HG03196 (cell line): ENCODE results near the gene RAC3.

Experiments used
- ATAC-seq: cut with Tn5 transposase; IDR thresholded peaks from one replicate; pipeline ENCODE4 v1.9.1; 2021; ENCODE audit not compliant: unreplicated experiment

The RAC3 gene

DNA sequence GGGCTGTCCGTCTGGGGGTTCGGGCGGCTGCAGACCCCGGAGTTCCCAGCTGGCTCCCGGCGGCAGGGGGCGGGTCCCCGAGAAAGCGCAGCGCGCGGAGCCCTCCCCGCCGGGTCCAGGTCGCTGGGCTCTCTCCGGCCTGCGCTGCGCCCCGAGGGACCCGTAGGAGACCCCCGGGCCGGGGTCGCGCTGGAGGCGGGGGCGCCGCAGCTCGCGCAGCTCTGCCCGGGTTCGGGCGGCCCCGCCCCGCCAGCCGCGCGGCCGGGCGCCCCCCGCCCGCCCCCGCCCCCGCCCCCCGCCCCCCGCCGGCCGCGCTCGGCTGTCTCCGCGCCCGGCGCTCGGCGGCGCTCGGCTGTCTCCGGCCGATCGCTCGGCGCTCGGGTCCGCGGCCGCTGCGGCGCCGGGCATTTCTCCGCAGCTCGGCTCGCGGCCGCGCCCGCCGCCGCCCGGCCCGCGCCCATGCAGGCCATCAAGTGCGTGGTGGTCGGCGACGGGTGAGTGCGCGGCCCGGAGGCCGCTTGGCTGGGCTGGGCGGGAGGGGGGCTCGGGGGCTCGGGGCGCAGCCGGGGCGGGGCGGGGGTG, at the start of gene RAC3:
Gene RAC3, plus strand, starts transcription at position 376 of the 582 bp plus-strand sequence. Its CDS starts 84 bp downstream, at position 460.
- ATAC-seq = no peak

DNA sequence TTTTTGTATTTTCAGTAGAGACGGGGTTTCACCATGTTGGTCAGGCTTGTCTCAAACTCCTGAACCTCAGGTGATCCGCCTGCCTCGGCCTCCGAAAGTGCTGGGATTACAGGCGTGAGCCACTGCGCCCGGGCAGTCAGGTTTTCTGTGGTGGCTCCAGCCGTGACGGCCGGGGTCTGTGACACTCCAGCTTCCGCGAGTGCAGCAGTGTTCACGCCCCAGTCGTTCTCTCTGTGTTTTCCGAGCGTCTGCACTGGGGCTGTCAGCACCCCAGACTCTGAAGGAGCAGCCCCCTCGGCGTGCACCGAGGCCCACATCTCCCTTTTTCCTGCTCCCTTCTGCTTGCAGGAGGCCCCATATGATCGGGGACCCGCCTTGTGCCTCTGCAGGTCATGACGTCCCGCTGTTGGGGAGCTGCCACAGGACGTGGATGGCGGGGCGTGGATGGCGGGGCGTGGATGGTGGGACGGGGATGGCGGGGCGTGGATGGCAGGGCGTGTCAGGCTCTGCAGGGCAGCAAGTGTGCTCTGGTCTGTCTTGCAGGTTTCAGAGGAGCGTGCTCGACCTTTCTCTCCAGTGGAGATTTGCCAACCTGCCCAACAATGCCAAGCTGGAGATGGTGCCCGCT, 48.4 kb upstream of the RAC3 start:
- no peak for ATAC-seq

- ATAC-seq = no peak
These were observed 47.7 kb upstream of the RAC3 start for GRCh38 chr17:81983639-81984373.

- ATAC-seq = no peak
These were observed 46.6 kb upstream of the RAC3 start for GRCh38 chr17:81984773-81985410.

DNA sequence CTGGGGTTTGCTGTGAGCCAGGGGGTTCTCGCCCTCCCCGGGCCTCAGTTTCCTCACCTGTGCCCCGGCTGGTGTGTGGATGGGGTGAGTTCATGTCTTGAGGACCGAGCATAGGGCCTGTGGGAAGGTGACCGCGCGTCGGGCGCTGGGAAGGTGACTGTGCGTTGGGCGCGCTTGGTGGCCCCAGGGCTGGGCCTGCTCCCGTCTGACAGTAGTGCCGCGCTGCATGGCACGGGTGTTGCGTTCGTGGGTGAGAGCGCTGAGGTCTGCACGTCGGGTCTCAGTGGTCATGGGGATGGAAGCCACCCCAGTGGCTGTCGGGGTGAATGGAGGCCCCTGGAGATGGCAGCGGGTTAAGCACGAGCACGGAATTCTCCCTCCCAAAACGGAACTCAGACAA, 44.9 kb upstream of the RAC3 start:
- ATAC-seq = no peak

GRCh38 chr17:81987161-81987770, 44.2 kb upstream of the RAC3 start:
- ATAC-seq = no peak

DNA sequence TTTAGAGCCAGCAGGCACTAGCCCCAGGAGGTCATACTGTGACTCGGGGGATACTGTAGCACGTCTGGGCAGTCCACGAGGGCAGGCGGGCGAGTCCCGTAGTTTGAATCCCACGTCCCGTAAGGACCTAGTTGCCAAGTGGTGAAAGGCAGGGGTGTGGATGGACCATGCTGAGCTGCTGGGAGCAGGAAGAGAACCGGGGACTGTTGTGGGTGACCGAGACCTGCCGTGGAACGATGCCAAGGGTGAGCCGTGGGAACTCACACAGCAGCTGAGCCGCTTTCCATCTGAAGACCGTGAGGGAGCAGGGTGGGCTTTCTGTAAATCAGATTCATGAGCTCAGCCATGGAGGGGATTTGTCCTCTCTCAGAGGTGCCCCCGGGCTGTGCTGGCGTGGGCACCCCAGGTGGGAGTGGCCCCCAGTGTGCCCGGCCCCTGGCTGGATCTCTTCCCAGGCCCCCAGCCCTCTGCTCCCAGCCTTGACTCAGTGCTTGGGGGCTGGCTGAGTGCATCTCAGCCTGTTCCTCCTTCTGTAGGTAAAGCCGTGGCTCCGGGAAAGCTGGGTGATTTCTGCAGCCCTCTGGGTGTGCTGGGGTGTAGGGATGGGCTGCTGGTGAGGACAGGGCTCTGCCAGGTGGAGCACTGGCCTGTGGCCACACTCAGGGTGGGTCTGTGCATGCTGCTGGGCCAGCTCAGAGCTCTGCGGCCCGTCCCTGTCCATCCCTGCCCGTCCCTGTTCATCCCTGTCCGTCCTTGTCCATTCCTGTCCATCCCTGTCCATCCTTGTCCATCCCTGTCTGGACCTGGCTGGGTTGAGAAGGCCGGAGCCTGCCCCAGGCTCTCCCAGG, 40.4 kb upstream of the RAC3 start:
- ATAC-seq = no peak

- ATAC-seq = no peak
These were observed 39.7 kb upstream of the RAC3 start for GRCh38 chr17:81991684-81992305.

DNA sequence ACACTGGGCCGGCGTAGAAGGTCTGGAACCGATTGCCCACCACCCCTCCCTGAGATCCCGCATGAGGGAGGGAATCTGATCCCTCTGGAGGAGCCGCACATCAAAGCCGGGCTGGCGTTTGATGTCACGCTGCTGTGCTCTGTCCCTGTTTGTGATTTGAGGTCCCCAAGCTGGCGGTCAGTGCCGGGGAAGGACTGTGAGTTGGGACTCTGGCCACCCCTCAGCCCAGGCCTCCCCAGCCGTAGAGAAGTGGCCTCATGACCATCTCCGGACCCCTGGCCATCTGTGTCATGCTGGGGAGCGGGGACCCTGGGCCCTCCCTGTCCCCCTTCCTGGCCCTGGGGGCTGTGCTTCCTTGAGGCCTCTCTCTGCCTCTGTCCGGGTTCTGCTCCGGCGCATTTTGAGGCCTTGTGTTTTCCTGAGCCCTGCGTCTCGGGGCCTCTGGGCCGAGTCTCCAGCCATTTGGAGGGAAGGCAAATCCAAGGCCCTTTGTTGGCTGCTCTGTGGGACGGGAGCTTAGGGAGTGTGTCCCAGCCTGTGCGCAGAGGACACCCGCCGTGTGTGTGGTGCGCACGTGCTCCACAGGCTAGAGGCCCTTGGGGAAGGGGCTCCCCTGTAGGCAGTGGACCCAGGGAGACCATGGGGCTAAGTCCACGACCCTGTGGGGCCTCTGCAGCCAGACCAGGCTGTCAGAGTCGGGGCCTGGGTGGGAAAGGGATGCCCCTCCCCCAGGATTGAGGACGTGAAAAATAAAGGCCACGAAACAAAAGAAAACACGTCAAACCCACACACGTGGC, 39.0 kb upstream of the RAC3 start:
- ATAC-seq = no peak

DNA sequence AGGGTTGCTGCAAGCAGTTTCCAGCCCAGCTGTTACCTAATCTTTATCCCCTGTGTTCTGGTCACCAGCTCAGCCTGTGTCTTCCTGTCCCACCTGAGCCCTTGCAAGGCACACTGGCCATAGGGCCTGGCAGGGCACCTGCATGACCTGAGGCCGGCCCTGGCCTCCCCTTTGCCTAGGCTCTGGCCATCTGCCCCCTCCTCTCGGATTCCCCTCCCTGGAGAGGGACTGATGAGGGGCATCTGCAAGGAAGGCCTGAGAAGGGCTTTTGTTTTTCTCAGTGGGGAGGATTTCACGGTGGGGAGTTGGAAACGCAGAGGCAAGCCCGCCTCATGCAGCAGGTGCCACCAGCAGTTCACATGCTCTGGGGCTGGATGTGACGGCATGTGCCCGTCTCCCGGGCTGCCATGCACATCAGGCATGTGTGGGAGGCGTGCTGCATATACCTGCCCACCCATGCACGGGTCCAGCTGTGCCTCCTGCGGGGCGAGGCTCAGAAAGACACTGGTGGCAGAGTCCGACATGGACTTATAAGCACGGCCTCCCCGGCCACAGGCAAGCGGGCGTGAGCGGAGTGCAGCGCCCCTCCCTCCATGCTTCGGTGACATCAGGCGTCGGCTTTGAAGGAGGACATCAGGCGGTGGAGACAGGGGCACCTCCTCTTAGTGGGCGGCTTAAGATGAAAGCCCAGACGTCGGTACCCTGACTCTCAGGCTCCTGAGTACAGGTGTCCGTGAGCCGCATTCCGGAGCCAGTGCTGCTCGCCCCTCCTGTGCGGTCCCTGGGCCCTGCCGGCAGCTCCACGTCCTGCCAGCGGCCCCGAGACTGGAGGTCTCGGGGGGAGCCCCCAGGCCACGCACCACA, 37.5 kb upstream of the RAC3 start:
- ATAC-seq = no peak

- ATAC-seq = no peak
These were observed 36.6 kb upstream of the RAC3 start for GRCh38 chr17:81994593-81995462.

DNA sequence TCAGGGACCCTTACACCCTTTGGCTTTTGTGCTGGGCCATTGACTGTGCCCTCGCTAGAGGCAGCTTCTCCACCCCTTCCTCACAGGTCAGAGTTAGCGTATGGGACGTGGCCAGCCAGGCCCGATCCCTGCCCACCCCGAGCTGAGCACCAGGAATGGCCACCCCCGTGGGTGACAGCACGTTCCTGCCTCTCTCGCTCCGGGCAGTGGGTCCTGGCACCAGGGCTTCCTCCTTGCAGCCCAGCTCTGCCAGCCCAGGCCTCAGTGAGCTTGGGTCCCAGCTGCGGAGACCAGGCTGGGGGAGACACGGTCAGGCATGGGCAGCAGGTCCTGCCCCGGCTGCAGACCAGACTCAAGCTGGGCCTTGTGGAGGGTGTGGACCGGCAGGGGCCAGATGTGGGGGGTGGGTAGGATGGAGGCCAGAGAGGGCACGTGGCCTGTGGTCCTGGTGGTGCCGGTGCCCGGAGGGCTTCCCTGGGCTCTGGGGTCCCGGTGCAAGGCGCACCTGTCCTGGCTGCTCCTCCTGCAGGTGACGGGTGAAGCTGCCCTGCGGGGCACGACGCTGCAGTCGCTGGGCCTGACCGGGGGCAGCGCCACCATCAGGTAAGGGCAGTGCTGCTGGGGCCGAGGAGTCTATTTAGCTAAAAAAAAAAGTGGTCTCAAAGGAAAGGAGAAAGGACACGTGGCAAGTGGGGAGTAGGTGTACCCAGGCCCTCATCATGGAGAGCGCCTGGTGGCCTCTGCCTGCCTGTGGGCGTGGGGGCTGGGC, 35.8 kb upstream of the RAC3 start:
- no peak for ATAC-seq

DNA sequence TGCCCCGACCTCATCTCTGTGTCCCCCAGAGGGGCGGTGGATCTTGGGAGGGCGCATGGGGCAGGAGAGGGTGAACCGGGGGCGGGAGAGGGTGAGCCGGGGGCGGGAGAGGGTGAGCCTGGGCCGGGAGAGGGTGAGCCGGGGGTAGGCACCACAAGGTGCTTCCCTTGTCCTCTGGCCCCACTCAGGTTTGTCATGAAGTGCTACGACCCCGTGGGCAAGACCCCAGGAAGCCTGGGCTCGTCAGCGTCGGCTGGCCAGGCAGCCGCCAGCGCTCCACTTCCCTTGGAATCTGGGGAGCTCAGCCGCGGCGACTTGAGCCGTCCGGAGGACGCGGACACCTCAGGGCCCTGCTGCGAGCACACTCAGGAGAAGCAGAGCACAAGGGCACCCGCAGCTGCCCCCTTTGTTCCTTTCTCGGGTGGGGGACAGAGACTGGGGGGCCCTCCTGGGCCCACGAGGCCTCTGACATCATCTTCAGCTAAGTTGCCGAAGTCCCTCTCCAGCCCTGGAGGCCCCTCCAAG, 35.2 kb upstream of the RAC3 start:
- no peak for ATAC-seq

GRCh38 chr17:81996757-81997441, 34.6 kb upstream of the RAC3 start:
- ATAC-seq = no peak

GRCh38 chr17:81998212-81998611, 33.3 kb upstream of the RAC3 start:
- no peak for ATAC-seq
